ENCODE results near the gene MTSS2.
"Not testable (repeated sequence)": the region's sequence is repeated elsewhere in the genome, so short reads cannot be mapped to it uniquely, and the experiment has no call there.

Gene MTSS2

GRCh38 chr16:70678121-70678897 lies 7.5 kb downstream of the MTSS2 start:
- no peak overlapping the region for H3K4me3 ChIP-seq (replicated peaks; ENCODE audit: low read depth, low read length)
- no peak for DNase-seq (ENCODE audit: extremely low read depth, low read depth)
- no peak for TF ChIP-seq CTCF (IDR thresholded peaks at IDR 0.05; ENCODE audit: low read depth, low read length, missing control alignments)

- no peak overlapping the region for H3K4me3 ChIP-seq (replicated peaks; ENCODE audit: low read depth, low read length)
- no peak for TF ChIP-seq CTCF (IDR thresholded peaks at IDR 0.05; ENCODE audit: low read depth, low read length, missing control alignments)
- no peak for DNase-seq (ENCODE audit: extremely low read depth, low read depth)
Observed at GRCh38 chr16:70677499-70678120, 8.2 kb downstream of the MTSS2 start.

- no peak overlapping the region for H3K4me3 ChIP-seq (replicated peaks; ENCODE audit: low read depth, low read length)
- TF ChIP-seq CTCF (IDR thresholded peaks at IDR 0.05; ENCODE audit: low read depth, low read length, missing control alignments): no peak
- DNase-seq (ENCODE audit: extremely low read depth, low read depth): no peak
Observed at GRCh38 chr16:70676675-70677498, 9.0 kb downstream of the MTSS2 start.

GRCh38 chr16:70675851-70676513 lies 9.9 kb downstream of the MTSS2 start:
- no peak for TF ChIP-seq CTCF (IDR thresholded peaks at IDR 0.05; ENCODE audit: low read depth, low read length, missing control alignments)

GRCh38 chr16:70674221-70675014 lies 11.4 kb downstream of the MTSS2 start:
- DNase-seq (ENCODE audit: extremely low read depth, low read depth): no peak
- H3K4me3 ChIP-seq (replicated peaks; ENCODE audit: low read depth, low read length): no peak overlapping the region
- TF ChIP-seq CTCF (IDR thresholded peaks at IDR 0.05; ENCODE audit: low read depth, low read length, missing control alignments): no peak

More at GRCh38 chr16:70675851-70676513, 9.9 kb downstream of the MTSS2 start:
- DNase-seq (ENCODE audit: extremely low read depth, low read depth): no peak
- no peak overlapping the region for H3K4me3 ChIP-seq (replicated peaks; ENCODE audit: low read depth, low read length)

GRCh38 chr16:70670938-70671337 lies 14.9 kb downstream of the MTSS2 start:
- not testable (repeated sequence) for H3K4me3 ChIP-seq (replicated peaks; ENCODE audit: low read depth, low read length)

More at GRCh38 chr16:70670938-70671337, 14.9 kb downstream of the MTSS2 start:
- DNase-seq (ENCODE audit: extremely low read depth, low read depth): not testable (repeated sequence)

Measured in HFF-Myc (cell line).